ENCODE results near the gene CYP2W1. TPM values are rescaled to one million over a fixed set of nuclear protein-coding genes. Genes with fewer than 3 reads are reported as not detected.

Gene CYP2W1
- total RNA-seq, 1 donor from 2014 or later, result not detected

DNA sequence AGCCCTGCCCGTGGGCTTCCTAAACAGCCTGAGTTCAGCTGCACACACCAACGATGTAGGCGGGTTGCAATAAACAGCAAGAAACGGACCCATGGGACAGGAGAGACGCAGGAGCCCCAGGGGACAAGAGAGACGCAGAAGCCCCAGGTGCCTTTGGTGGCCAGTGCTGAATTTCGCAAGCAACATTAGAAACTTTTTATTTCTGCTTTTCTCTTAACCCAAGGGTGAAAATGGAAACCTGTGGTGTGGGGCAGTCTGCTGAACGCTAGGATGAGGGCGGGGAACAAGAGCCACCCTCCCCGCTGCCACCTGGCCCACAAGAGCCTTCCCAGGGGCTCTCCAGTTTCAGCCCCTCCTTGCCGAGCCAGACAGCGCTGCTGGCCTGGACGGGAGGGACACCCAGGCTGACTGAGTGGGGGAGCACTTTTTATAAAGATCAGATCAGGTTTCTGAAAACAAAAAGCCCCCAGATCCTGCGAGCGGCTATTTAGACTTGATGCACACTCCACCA is 41.4 kb downstream of the CYP2W1 start:
- Mint-ChIP-seq H3K27ac (ENCODE audit: unreplicated experiment) (no peak overlapping the region), H3K4me1 (ENCODE audit: low read depth, unreplicated experiment) (peaks cover 10% of the 10 kb centered on the region), H3K36me3 (ENCODE audit: low read depth, unreplicated experiment) (peaks cover 19% of the 10 kb centered on the region), H3K4me3 (ENCODE audit: unreplicated experiment) (no peak overlapping the region), H3K9me3 (ENCODE audit: unreplicated experiment) (no peaks in the 10 kb centered on the region), H3K27me3 (ENCODE audit: low read depth, unreplicated experiment) (no peaks in the 10 kb centered on the region)
- Histone ChIP-seq H3K9me3 (ENCODE audit: insufficient read depth, low read depth, low read length) (no peaks in the 10 kb centered on the region), H2AFZ (ENCODE audit: low read depth, low read length) (no peak overlapping the region), H3K27ac (ENCODE audit: low read depth, low read length) (no peak overlapping the region), H4K20me1 (ENCODE audit: insufficient read depth, low read length) (peaks cover 77% of the 10 kb centered on the region), H3K4me3 (ENCODE audit: insufficient read depth, low read depth, low read length) (no peak overlapping the region), H3K4me2 (ENCODE audit: low read length) (no peak overlapping the region), H3K79me2 (ENCODE audit: insufficient read depth, low read length) (peaks cover 80% of the 10 kb centered on the region), H3K36me3 (ENCODE audit: insufficient read depth, low read length) (peaks cover 2% of the 10 kb centered on the region), H3K4me1 (ENCODE audit: insufficient read depth, low read length) (peaks cover 18% of the 10 kb centered on the region), H3K27me3 (ENCODE audit: insufficient read depth, low read length) (no peaks in the 10 kb centered on the region), H3K9ac (ENCODE audit: low read length) (no peak overlapping the region)
- TF ChIP-seq EZH2 (IDR thresholded peaks at IDR 0.05; ENCODE audit: insufficient read depth, low read length) (no peak), CTCF (IDR thresholded peaks at IDR 0.05; ENCODE audit: insufficient read depth, low read depth, low read length) (no peak)
- DNase-seq (ENCODE audit: low read depth), result no peak
- FAIRE-seq, result no peak

DNA sequence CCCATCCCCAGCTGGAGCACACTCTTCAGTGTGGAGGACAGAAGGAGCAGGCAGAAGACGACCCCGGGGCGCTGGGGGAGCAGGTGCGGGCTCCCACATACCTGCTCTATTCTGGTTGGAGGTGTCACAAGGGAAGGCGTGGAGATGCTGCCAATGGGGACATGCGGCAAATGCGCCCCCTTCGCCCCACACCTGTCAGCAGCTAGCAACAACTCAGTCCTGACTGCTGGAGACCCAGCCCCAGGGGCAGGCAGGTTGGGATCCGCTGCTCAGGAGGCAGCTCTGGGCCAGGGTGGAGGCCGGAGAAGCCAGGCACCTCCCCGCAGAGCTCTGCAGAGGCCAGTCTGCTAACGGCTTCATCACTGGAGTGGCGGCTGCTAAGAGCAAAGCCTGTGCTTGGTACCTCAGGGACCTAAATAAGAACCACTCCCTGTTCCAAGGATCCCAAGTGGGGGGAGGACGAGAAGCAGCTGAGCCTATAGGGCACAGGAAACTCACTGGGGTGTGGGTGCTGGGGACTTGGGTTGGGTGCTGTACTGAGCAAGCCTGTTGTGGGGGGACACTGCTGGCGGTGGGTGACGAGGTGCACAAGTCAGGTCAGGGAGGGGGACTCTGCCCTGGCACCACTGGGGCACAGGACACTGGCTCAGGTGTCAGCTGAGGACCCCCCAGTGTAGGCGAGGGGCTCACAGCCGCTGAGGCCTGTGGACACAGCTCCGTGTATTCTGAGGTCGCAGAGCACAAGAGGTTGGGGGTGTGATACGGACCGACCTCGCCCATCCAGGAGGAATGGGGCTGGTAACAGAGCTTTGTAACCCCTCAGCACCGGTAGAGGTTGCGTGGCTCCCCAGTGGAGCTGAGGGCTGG is 42.1 kb downstream of the CYP2W1 start:
- peaks cover 19% of the 10 kb centered on the region for H3K36me3 Mint-ChIP-seq (ENCODE audit: low read depth, unreplicated experiment)
- no peaks in the 10 kb centered on the region for H3K9me3 Mint-ChIP-seq (ENCODE audit: unreplicated experiment)
- H3K4me2 ChIP-seq (ENCODE audit: low read length), result no peak overlapping the region
- H3K27me3 Mint-ChIP-seq (ENCODE audit: low read depth, unreplicated experiment), result no peaks in the 10 kb centered on the region
- no peaks in the 10 kb centered on the region for H3K27me3 ChIP-seq (ENCODE audit: insufficient read depth, low read length)
- no peak for DNase-seq (ENCODE audit: low read depth)
- no peak overlapping the region for H3K4me3 Mint-ChIP-seq (ENCODE audit: unreplicated experiment)
- H3K36me3 ChIP-seq (ENCODE audit: insufficient read depth, low read length), result peaks cover 2% of the 10 kb centered on the region
- H3K4me3 ChIP-seq (ENCODE audit: insufficient read depth, low read depth, low read length), result no peak overlapping the region
- H2AFZ ChIP-seq (ENCODE audit: low read depth, low read length), result no peak overlapping the region
- H3K9me3 ChIP-seq (ENCODE audit: insufficient read depth, low read depth, low read length), result no peaks in the 10 kb centered on the region
- no peak overlapping the region for H3K27ac Mint-ChIP-seq (ENCODE audit: unreplicated experiment)
- H3K27ac ChIP-seq (ENCODE audit: low read depth, low read length), result no peak overlapping the region
- H3K4me1 Mint-ChIP-seq (ENCODE audit: low read depth, unreplicated experiment), result peaks cover 13% of the 10 kb centered on the region
- peaks cover 18% of the 10 kb centered on the region for H3K4me1 ChIP-seq (ENCODE audit: insufficient read depth, low read length)
- no peak overlapping the region for H3K9ac ChIP-seq (ENCODE audit: low read length)
- H3K79me2 ChIP-seq (ENCODE audit: insufficient read depth, low read length), result peaks cover 77% of the 10 kb centered on the region
- no peak for FAIRE-seq
- peaks cover 76% of the 10 kb centered on the region for H4K20me1 ChIP-seq (ENCODE audit: insufficient read depth, low read length)
- TF ChIP-seq EZH2 (IDR thresholded peaks at IDR 0.05; ENCODE audit: insufficient read depth, low read length) (no peak), CTCF (IDR thresholded peaks at IDR 0.05; ENCODE audit: insufficient read depth, low read depth, low read length) (no peak)
